Measurements from ENCODE around the gene DIP2B.

DNA sequence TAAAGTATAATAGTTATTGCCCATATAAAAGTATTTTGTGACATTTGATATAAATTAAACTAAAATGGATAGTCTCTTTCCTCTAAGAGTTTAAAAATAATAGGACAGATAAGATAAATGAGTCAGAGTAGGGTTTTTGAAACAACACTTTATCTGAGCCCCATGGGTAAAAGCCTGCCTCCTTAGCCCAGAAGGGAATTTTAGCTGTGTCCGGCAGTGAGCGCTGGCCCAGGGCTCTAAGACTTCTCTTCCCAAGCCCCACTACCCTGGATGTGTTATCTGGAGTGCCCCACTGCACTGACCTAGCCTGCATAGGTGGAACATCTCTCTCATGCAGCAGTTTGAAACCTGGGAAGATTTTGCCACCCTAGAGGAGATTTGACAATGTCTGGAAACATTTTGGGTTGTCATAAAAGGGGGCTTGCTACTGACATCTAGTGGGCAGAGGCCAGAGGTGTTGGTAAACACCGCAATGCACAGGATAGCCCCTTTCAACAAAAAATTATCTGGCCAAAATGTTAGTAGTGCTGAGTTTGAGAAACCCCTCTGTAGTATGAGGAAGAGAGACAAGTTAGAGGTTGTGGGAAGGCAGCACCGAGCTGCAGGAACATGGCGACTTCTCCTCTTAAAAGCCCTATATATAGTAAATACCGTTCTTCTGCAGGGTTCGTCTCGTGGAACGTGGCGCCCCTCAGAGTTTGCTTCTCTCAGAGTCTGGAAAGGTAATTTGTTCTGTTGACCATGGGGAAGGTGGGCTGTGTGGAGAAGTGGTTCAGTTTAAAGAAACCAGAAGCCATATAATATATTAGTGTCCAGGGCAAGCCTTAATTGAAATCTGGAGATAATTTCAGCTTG, 229.9 kb downstream of the DIP2B start:
- TF ChIP-seq SUZ12 (IDR thresholded peaks at IDR 0.05) (no peak), TARDBP (IDR thresholded peaks at IDR 0.05) (no peak), BHLHE40 (IDR thresholded peaks at IDR 0.05; ENCODE audit: borderline replicate concordance) (no peak), FOXM1 (IDR thresholded peaks at IDR 0.05; ENCODE audit: borderline replicate concordance) (no peak)

Data from HEK293T (cell line).